AG10803 (cell line): ENCODE data around the gene GTF3C4.

Experiments used
- DNase-seq: peaks from one replicate; pipeline ENCODE4 v3.0.0; 2010; ENCODE audit warnings: low read depth
- H3K4me3 ChIP-seq: 2 replicates; pipeline ENCODE4 v1.5.1; 2011; ENCODE audit warnings: mild to moderate bottlenecking, low read length, control low read depth
- TF ChIP-seq, protein P1 (sequence below): conservative IDR thresholded peaks from 2 replicates; pipeline ENCODE4 v1.5.1; 2011; ENCODE audit warnings: mild to moderate bottlenecking, low read length, control low read depth, inconsistent platforms

Gene GTF3C4

DNA sequence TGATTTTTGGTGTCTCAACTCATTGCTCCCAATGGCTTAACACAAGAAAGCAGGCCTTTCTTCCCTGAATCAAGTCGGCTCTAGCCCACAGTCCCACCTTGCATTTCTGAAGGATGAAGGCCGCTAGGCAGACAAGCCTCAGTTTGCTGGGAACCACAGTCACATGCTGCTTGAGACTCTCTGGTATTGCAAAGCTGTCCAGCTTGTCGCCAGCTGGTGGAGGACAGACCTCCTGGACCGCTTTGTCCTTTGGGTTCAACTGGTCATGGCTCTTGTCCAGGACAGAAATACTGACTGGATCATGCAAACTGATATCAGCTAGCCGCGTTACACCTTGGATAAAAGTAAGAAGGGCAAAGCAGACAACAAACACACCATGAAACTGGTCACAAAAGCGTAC lies 23.5 kb upstream of the GTF3C4 start:
- TF ChIP-seq, protein P1, sequence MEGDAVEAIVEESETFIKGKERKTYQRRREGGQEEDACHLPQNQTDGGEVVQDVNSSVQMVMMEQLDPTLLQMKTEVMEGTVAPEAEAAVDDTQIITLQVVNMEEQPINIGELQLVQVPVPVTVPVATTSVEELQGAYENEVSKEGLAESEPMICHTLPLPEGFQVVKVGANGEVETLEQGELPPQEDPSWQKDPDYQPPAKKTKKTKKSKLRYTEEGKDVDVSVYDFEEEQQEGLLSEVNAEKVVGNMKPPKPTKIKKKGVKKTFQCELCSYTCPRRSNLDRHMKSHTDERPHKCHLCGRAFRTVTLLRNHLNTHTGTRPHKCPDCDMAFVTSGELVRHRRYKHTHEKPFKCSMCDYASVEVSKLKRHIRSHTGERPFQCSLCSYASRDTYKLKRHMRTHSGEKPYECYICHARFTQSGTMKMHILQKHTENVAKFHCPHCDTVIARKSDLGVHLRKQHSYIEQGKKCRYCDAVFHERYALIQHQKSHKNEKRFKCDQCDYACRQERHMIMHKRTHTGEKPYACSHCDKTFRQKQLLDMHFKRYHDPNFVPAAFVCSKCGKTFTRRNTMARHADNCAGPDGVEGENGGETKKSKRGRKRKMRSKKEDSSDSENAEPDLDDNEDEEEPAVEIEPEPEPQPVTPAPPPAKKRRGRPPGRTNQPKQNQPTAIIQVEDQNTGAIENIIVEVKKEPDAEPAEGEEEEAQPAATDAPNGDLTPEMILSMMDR, result no peak
- peak; percentile 65 for DNase-seq

DNA sequence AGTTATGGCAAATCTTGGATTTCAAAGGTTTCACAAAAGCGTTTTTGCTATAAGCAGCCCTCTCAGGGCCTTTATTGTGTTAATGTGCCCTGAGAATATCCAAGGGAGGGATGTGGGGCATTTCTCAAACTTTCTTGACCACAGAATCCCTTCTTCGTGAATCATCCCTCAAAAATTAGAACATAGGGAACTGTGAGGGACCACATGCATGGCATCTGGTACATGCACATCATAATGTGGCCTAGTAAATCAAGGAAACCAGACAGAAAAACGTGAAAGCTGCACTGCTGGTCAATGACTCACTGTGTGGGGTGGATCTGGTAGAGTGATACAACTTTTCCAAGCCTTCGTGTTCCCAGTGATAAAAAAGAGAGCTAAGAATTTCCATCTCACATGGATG lies 22.9 kb upstream of the GTF3C4 start:
- DNase-seq, result peak; percentile 99
- no peak overlapping the region for H3K4me3 ChIP-seq
- TF ChIP-seq, protein P1, result no peak

More for the DNA sequence above, 23.5 kb upstream of the GTF3C4 start:
- H3K4me3 ChIP-seq, result no peak overlapping the region

DNA sequence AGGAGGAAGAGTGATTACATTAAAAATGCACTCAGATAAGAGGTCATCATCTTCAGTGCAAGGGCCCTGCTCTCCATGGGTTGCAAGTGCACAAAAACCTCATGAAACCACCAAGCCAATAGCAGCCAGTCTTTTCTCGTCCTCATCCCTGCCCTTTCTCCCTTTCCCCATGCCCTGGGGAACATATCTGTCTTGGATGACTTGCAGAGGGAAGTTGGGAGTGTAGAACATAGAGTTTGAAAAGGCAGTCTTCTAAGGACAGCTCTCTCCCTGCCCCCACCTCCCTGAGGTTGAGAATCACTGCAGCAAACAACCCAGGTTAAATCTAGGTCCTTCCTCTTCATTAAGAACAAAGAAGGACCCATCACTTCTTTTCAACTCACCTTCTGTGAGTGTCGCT lies 22.5 kb upstream of the GTF3C4 start:
- TF ChIP-seq, protein P1, result no peak
- DNase-seq, result peak; percentile 38
- H3K4me3 ChIP-seq, result no peak overlapping the region

DNA sequence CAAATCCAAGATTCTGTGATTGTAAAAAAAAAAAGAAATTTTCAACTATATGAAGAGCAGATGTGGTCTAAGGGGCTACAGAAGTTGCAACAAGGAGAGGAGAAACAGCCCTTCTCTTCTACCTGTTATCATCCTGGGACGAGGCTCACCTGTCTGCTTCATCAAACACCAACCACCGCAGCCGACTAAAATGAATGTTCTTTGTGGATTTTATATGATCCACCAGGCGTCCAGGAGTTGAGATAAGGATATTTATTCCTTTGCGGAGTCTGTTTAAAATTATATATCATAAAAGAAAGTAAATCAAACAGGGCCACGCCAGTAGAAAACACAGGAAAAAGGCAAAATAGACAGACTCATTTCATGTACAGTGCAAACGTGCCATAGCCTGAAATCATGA lies 22.0 kb upstream of the GTF3C4 start:
- no peak overlapping the region for H3K4me3 ChIP-seq
- DNase-seq, result no peak
- TF ChIP-seq, protein P1, result no peak

DNA sequence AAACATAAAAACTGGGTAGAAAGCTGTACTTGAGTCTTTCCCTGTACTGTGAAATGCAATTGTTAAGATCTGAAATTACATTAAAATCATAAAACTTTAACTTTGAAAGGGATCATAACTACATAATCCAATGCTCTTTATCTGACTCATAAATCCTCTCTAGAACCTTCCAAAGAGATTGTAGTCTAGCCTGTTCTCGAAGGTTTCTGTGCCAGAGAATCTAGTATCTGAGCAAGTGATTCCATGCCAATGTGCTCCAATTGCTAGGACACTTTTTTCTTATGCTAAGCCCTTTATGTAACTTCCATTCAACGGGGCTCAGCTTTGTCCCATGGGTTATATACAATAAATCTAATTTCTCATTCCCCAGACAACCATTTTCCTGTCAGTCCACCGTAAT lies 21.6 kb upstream of the GTF3C4 start:
- TF ChIP-seq, protein P1, result no peak
- no peak overlapping the region for H3K4me3 ChIP-seq
- no peak for DNase-seq

DNA sequence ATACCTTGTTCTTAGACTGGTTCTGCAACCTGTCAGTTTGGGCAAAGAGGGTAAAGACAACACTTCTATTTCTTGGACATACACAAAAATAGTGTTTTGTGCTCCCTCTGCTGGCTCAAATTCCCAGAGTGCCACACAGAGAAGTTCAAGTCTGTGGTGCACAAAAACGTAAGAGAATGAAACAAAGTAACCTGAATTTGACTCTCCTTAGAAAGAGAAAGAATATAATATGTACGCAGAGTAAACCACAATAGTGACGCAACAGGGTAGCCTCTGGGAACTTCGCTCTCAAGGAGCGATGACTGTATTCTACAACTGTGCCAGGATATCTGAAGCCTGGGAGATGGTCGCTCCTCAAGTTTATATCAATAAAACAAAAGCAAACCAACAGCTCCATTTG lies 19.0 kb upstream of the GTF3C4 start:
- H3K4me3 ChIP-seq, result no peak overlapping the region
- TF ChIP-seq, protein P1, result peak; percentile 70
- peak; percentile 64 for DNase-seq

DNA sequence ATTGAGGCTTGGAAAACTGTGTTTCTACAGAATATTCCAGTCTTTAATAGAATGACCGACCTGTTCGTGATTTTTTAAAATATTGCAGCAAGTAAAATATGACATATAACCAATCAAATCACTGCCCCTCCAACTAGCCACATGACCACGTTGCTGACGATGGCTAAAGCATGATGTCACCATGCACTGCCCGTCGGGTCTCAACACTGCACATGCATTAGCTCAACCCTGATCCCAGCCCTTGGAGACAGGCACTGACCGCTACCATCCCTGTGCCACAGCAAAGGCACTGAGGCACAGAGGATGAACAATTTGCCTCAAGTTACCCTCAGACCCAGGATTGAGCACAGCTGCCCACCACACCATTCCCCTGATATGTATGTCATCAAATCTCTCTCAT lies 14.0 kb upstream of the GTF3C4 start:
- TF ChIP-seq, protein P1, result no peak
- DNase-seq, result no peak
- no peak overlapping the region for H3K4me3 ChIP-seq
